HG03280 (cell line): ENCODE data around the gene XYLT2.

ENCODE experiments used
- ATAC-seq: cut with Tn5 transposase; IDR thresholded peaks from one replicate; pipeline ENCODE4 v1.9.1; 2021; ENCODE audit warnings: mild to moderate bottlenecking, moderate library complexity; ENCODE audit not compliant: unreplicated experiment

XYLT2 gene

GRCh38 chr17:50348522-50349242 is 2.8 kb downstream of the XYLT2 start:
- ATAC-seq, result no peak

GRCh38 chr17:50349243-50349600 is 3.3 kb downstream of the XYLT2 start:
- no peak for ATAC-seq

- no peak for ATAC-seq
Observed at GRCh38 chr17:50350733-50351132, 4.8 kb downstream of the XYLT2 start.

GRCh38 chr17:50352072-50352692 is 6.3 kb downstream of the XYLT2 start:
- no peak for ATAC-seq

DNA sequence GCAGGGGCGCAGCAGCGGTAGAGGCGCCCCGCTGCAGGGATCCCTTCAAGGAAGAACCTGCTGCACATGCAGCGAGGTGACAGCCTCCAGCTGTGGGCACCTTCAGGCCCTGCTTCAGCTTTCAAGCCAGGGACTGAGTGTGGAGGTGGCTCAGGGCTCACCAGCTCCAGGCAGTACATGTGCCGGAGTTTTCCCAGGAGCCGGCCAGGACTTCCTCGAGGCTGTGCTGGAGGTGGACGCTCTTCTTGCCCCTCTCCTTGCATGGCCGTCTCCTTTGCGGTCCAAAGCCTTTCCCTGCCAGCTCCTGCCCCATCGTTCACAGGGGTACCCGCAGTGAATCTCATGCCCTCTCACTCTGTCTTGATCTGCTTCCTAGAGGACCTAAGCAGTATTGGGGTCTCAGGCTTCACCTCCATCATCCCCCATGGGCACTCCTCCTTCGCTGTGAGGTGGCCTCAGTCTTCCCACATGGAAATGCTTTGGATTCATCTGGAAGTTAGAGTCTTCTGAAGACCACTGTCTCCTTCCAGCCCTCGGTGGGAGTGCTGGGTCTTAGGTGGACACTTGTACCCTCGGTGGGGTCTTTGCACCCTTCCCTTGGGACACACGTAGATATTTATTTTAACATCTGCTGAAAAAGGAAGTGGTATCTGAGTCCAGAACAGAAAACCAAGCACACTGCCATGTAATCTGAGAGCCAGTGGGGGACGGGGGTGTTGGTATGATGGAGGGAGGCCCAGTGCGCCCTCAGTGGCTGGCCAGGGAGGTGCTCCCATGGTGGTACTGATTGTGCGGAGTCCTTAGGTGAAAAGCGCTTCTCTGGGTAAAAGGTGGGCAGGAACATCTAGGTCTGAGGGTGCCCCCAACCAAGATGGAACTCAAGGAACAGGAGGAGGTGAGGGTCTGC is 7.0 kb downstream of the XYLT2 start:
- no peak for ATAC-seq

- ATAC-seq, result no peak
Observed at GRCh38 chr17:50353600-50354195, 7.8 kb downstream of the XYLT2 start.

- no peak for ATAC-seq
Observed at GRCh38 chr17:50354198-50354597, 8.3 kb downstream of the XYLT2 start.

DNA sequence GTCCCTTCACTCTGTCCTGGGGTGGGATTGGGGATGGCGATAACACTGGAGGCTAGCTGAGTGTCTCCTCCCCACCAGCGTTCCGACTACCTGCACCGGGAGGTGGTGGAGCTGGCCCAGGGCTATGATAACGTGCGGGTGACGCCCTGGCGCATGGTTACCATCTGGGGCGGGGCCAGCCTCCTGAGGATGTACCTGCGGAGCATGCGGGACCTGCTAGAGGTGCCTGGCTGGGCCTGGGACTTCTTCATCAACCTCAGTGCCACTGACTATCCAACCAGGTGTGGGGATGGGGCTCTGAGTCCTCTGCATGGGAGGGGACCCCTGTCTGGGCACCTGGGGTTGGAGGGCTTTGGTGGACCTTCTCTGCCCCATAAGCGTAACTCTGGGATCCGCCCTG is 8.8 kb downstream of the XYLT2 start:
- ATAC-seq, result no peak

DNA sequence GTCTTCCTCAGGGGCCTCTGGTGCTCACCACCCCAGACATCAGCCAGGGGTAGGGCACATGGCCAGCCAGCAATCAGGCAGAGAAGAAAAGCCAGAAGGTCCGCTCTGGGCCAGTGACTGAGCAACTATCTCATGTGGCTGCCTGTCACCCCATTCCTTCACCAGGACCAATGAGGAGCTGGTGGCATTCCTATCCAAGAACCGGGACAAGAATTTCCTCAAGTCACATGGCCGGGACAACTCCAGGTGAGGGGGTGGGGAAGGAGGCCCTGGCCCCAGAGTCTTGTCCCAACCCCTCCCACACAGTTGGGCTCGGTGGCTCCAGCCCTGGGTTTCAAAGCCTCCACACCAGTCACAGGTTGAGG is 9.4 kb downstream of the XYLT2 start:
- ATAC-seq, result no peak

DNA sequence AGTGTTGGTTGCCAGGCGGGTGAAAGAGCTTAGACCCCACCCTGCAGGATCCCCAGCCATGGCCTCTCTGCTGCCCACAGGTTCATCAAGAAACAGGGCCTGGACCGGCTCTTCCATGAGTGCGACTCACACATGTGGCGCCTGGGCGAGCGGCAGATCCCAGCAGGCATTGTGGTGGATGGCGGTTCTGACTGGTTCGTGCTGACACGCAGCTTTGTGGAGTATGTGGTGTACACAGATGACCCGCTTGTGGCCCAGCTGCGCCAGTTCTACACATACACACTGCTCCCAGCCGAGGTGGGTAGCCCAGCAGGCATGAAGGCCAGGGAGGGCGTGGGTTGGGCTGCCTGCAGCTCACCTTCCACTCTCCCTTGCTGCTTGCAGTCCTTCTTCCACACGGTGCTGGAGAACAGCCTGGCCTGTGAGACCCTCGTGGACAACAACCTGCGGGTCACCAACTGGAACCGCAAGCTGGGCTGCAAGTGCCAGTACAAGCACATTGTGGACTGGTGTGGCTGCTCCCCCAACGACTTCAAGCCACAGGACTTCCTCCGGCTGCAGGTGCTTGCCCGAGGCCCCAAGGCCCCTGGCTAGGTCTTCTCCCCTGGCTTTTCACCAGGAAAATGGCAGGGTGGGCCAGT is 9.9 kb downstream of the XYLT2 start:
- no peak for ATAC-seq

- no peak for ATAC-seq
Observed at GRCh38 chr17:50356418-50356817, 10.5 kb downstream of the XYLT2 start.

- no peak for ATAC-seq
Observed at GRCh38 chr17:50356892-50357510, 11.1 kb downstream of the XYLT2 start.

GRCh38 chr17:50358177-50358576 is 12.3 kb downstream of the XYLT2 start:
- no peak for ATAC-seq

DNA sequence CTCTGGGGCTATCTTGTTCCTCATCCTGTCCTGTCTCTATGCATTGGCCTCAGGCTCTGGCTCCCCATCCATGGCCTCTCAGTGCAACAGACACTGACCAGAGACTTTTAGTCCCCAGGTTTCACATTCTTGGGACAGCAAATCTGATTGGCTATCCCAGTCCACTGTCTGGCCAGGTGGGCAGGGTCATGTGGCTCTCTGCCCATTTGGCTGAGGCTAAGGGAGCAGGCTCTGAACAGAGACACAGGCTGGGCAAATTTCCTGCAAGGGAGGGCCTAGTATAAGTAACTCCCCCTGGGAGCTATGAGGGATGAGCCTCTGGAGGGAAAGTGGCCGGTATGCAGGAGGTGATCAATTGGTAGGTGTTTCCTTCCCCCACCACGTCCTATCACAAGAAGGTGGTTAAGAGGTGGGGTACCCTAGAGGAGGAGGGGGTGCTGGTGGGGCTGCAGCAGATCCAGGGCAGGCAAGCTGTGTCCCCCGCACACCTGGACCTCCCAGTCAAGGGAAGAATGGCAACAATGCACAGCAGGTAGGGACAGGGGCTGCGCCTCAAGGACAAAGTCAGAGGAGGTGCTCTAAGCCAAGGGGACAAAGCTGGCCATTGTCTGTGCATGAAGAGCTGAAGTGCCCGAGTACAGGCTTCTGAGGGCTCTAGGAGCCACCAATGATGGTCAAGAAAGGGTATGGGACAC is 13.2 kb downstream of the XYLT2 start:
- ATAC-seq, result no peak

DNA sequence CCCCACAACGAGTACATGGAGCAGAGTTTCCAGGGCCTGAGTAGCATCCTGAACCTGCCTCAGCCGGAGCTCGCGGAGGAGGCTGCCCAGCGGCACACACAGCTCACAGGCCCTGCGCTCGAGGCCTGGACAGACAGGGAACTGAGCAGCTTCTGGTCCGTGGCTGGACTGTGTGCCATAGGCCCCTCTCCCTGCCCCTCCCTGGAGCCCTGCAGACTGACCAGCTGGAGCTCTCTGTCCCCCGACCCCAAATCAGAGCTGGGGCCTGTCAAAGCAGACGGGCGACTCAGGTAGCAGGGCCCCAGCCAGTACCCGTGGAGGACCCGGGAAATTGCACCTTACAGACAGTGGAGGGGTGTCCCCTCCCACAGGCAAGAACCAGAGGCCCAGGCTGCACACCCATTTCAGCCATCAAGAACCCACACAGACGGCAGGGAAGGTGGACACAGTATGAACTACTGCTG is 14.1 kb downstream of the XYLT2 start:
- no peak for ATAC-seq

GRCh38 chr17:50360486-50361115 is 14.7 kb downstream of the XYLT2 start:
- ATAC-seq, result no peak

DNA sequence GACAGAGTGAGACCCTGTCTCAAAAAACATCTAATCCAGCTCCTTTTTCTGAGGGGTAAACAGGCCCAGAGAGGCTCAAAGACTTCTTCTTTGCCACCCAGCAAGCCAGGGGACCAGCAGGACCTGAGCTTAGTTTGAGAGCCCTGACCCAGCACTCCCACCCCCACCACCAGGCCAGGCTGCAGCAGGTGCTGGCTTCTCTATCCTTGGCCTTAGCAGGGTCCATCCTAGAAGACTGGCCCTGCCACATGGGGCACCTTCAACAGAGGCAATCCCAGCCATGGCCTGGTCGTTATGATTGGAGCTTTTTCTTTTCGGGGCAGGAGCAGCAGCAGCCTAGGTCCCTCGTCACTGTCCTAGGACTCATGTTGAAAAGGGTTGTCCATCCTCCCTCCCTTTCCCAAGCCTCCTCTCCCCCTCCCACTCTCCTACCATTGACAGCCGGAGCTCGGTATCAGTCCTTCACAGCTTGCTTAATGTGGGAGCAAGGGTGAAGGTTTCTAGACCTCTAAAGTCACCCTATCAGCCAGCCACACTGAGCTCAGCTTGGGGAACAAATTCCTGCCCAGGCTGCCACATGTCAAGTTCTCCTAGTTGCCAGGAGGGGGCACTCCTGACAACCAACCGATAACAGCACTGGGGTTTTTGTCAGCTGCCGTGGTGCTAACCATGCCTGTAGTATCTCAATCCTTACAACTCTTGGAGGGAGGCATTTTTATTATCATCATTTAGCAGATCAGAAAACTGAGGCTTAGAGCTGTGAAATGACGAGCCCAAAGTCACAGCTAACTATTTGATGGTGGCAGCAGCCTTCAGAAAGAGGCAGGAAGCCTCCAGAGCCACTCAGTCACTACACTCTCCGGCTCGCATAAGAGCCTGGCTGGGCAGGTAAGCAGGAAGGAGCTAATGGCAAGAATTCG is 15.9 kb downstream of the XYLT2 start:
- ATAC-seq, result no peak

GRCh38 chr17:50362661-50363060 is 16.7 kb downstream of the XYLT2 start:
- ATAC-seq, result no peak
